Right forelimb (tissue), 1 donor: ENCODE measurements around the gene EMILIN2.
"Not testable (repeated sequence)": the region's sequence is repeated elsewhere in the genome, so short reads cannot be mapped to it uniquely, and the experiment has no call there.

Experiments
- DNase-seq: peaks from one replicate; pipeline ENCODE4 v3.0.0-alpha.2; 2018

Gene EMILIN2

GRCh38 chr18:2846636-2847316, at the start of gene EMILIN2:
Gene EMILIN2 (plus strand): TSS chr18:2847006. CDS start chr18:2847189, 183 bp downstream.
- DNase-seq: peak; percentile 89

- no peak for DNase-seq
Observed at GRCh38 chr18:2797951-2798350, 48.9 kb upstream of the EMILIN2 start.

- DNase-seq: no peak
Observed at GRCh38 chr18:2799369-2799768, 47.4 kb upstream of the EMILIN2 start.

- DNase-seq: no peak
Observed at GRCh38 chr18:2805970-2806943, 40.5 kb upstream of the EMILIN2 start.

- DNase-seq: not testable (repeated sequence)
Observed at GRCh38 chr18:2808640-2809039, 38.2 kb upstream of the EMILIN2 start.

- DNase-seq: not testable (repeated sequence)
Observed at GRCh38 chr18:2809666-2810183, 37.1 kb upstream of the EMILIN2 start.

- DNase-seq: no peak
Observed at GRCh38 chr18:2811416-2811815, 35.4 kb upstream of the EMILIN2 start.

GRCh38 chr18:2814928-2815327, 31.9 kb upstream of the EMILIN2 start:
- DNase-seq: no peak

- DNase-seq: no peak
Observed at GRCh38 chr18:2818281-2818680, 28.5 kb upstream of the EMILIN2 start.

GRCh38 chr18:2821695-2822094, 25.1 kb upstream of the EMILIN2 start:
- DNase-seq: no peak

- DNase-seq: no peak
Observed at GRCh38 chr18:2822213-2822921, 24.4 kb upstream of the EMILIN2 start.

- DNase-seq: no peak
Observed at GRCh38 chr18:2823202-2823601, 23.6 kb upstream of the EMILIN2 start.

- no peak for DNase-seq
Observed at GRCh38 chr18:2823966-2824365, 22.8 kb upstream of the EMILIN2 start.

GRCh38 chr18:2824865-2825264, 21.9 kb upstream of the EMILIN2 start:
- DNase-seq: no peak

GRCh38 chr18:2825613-2826175, 21.1 kb upstream of the EMILIN2 start:
- DNase-seq: no peak

GRCh38 chr18:2826581-2826980, 20.2 kb upstream of the EMILIN2 start:
- DNase-seq: no peak

GRCh38 chr18:2827061-2827460, 19.7 kb upstream of the EMILIN2 start:
- no peak for DNase-seq

GRCh38 chr18:2836118-2836517, 10.7 kb upstream of the EMILIN2 start:
- DNase-seq: not testable (repeated sequence)

GRCh38 chr18:2837290-2837689, 9.5 kb upstream of the EMILIN2 start:
- not testable (repeated sequence) for DNase-seq

- no peak for DNase-seq
Observed at GRCh38 chr18:2839202-2839601, 7.6 kb upstream of the EMILIN2 start.

GRCh38 chr18:2840521-2840920, 6.3 kb upstream of the EMILIN2 start:
- DNase-seq: no peak

- no peak for DNase-seq
Observed at GRCh38 chr18:2843146-2843545, 3.7 kb upstream of the EMILIN2 start.

- no peak for DNase-seq
Observed at GRCh38 chr18:2845172-2845571, 1.6 kb upstream of the EMILIN2 start.
